MV-4-11 (cell line): ENCODE data around the gene CLPSL1.
"Not testable (repeated sequence)": the region's sequence is repeated elsewhere in the genome, so short reads cannot be mapped to it uniquely, and the experiment has no call there.

Source experiments
- DNase-seq: peaks from one replicate; lab custom pipeline; 2025; lab: John Stamatoyannopoulos, UW

Gene CLPSL1

GRCh38 chr6:35780719-35781118 lies at the start of gene CLPSL1:
TSS of gene CLPSL1 (plus strand) at chr6:35781019. CDS start at chr6:35781111, 92 bp downstream.
- no peak for DNase-seq

GRCh38 chr6:35731414-35731735 lies 49.4 kb upstream of the CLPSL1 start:
- peak; percentile 27 for DNase-seq

GRCh38 chr6:35731736-35732532 lies 48.9 kb upstream of the CLPSL1 start:
- peak; percentile 51 for DNase-seq

GRCh38 chr6:35733633-35734032 lies 47.2 kb upstream of the CLPSL1 start:
- no peak for DNase-seq

- DNase-seq: not testable (repeated sequence)
Observed at GRCh38 chr6:35734319-35734718, 46.5 kb upstream of the CLPSL1 start.

GRCh38 chr6:35735452-35735851 lies 45.4 kb upstream of the CLPSL1 start:
- no peak for DNase-seq

GRCh38 chr6:35736253-35736894 lies 44.4 kb upstream of the CLPSL1 start:
- peak; percentile 45 for DNase-seq

GRCh38 chr6:35736982-35737412 lies 43.8 kb upstream of the CLPSL1 start, which contains the start of gene ARMC12:
TSS of gene ARMC12 (plus strand) at chr6:35737032. CDS start at chr6:35737109, 77 bp downstream.
- no peak for DNase-seq

GRCh38 chr6:35737413-35738211 lies 43.2 kb upstream of the CLPSL1 start:
- DNase-seq: peak; percentile 82

GRCh38 chr6:35739645-35740524 lies 40.9 kb upstream of the CLPSL1 start:
- DNase-seq: peak; percentile 18

- DNase-seq: no peak
Observed at GRCh38 chr6:35742842-35743241, 38.0 kb upstream of the CLPSL1 start.

- DNase-seq: peak; percentile 23
Observed at GRCh38 chr6:35745509-35745908, 35.3 kb upstream of the CLPSL1 start.

GRCh38 chr6:35746516-35746915 lies 34.3 kb upstream of the CLPSL1 start:
- no peak for DNase-seq

GRCh38 chr6:35747877-35748276 lies 32.9 kb upstream of the CLPSL1 start:
- no peak for DNase-seq

- DNase-seq: no peak
Observed at GRCh38 chr6:35750557-35750956, 30.3 kb upstream of the CLPSL1 start.

GRCh38 chr6:35751594-35751993 lies 29.2 kb upstream of the CLPSL1 start:
- DNase-seq: no peak

- no peak for DNase-seq
Observed at GRCh38 chr6:35752330-35752729, 28.5 kb upstream of the CLPSL1 start.

- peak; percentile 32 for DNase-seq
Observed at GRCh38 chr6:35754452-35755277, 26.2 kb upstream of the CLPSL1 start.

GRCh38 chr6:35755278-35755924 lies 25.4 kb upstream of the CLPSL1 start:
- DNase-seq: no peak

GRCh38 chr6:35757456-35758123 lies 23.2 kb upstream of the CLPSL1 start:
- DNase-seq: no peak
